Daoy (cell line): ENCODE data around the gene CKS1B. TPM values are rescaled to one million over a fixed set of nuclear protein-coding genes. Genes with fewer than 3 reads are reported as not detected.
"Not testable (repeated sequence)": the region's sequence is repeated elsewhere in the genome, so short reads cannot be mapped to it uniquely, and the experiment has no call there.

Experiments used
- DNase-seq: peaks from one replicate; pipeline ENCODE4 v3.0.0-alpha.2; 2015; ENCODE audit warnings: low read depth
- total RNA-seq: library from RNA; depleted of rRNA; stranded (reverse); fragments of >200 nt; shearing (Covaris generic); gene quantifications from 2 replicates; pipeline ENCODE4 v1.2.3, GENCODE V29; 2014

CKS1B gene
- total RNA-seq, 1 experiment from 2014 or later, result 379 TPM

GRCh38 chr1:154964359-154964758 is 10.1 kb upstream of the CKS1B start:
- DNase-seq, result no peak

- DNase-seq, result no peak
Measured at GRCh38 chr1:154966111-154966510, 8.4 kb upstream of the CKS1B start.

- DNase-seq, result no peak
Measured at GRCh38 chr1:154967331-154967950, 7.0 kb upstream of the CKS1B start.

GRCh38 chr1:154968731-154969130 is 5.8 kb upstream of the CKS1B start:
- no peak for DNase-seq

- DNase-seq, result no peak
Measured at GRCh38 chr1:154969246-154969645, 5.2 kb upstream of the CKS1B start.

- no peak for DNase-seq
Measured at GRCh38 chr1:154969860-154970452, 4.5 kb upstream of the CKS1B start.

GRCh38 chr1:154970631-154971340 is 3.7 kb upstream of the CKS1B start, which contains the start of gene SHC1:
SHC1 (minus strand) TSS chr1:154970747; CDS start chr1:154970526, 221 bp downstream.
- peak; percentile 98 for DNase-seq

- peak; percentile 54 for DNase-seq
Measured at GRCh38 chr1:154971341-154971998, 3.0 kb upstream of the CKS1B start.

GRCh38 chr1:154972213-154972516 is 2.3 kb upstream of the CKS1B start:
- no peak for DNase-seq

- peak; percentile 99 for DNase-seq
Measured at GRCh38 chr1:154972517-154973343, 1.8 kb upstream of the CKS1B start.

- peak; percentile 99 for DNase-seq
Measured at GRCh38 chr1:154973344-154974101, 958 bp upstream of the CKS1B start.

GRCh38 chr1:154974808-154975408 is 427 bp downstream of the CKS1B start:
- peak; percentile 98 for DNase-seq

- DNase-seq, result peak; percentile 63
Measured at GRCh38 chr1:154975409-154976059, 1.1 kb downstream of the CKS1B start.

GRCh38 chr1:154977762-154978161 is 3.3 kb downstream of the CKS1B start:
- DNase-seq, result not testable (repeated sequence)

- no peak for DNase-seq
Measured at GRCh38 chr1:154978360-154978759, 3.9 kb downstream of the CKS1B start.

- DNase-seq, result no peak
Measured at GRCh38 chr1:154982341-154982740, 7.9 kb downstream of the CKS1B start.

- DNase-seq, result peak; percentile 99
Measured at GRCh38 chr1:154982897-154983648, 8.6 kb downstream of the CKS1B start, which contains the start of gene FLAD1. FLAD1 (plus strand) TSS chr1:154983344; CDS start chr1:154983695, 351 bp downstream.

- DNase-seq, result no peak
Measured at GRCh38 chr1:154983776-154984466, 9.4 kb downstream of the CKS1B start.
